Activated CD4-positive, CD25-positive, alpha-beta regulatory T cell treated with anti-CD3 and anti-CD28 coated beads, Interleukin-2, amount 50 U/mL, for 24 hours (primary cell): ENCODE data around the gene MRPL17.
"Not testable (repeated sequence)": the region's sequence is repeated elsewhere in the genome, so short reads cannot be mapped to it uniquely, and the experiment has no call there.

Experiments
- ATAC-seq, 2 donors: fragments of 150-1000 bp; cut with Tn5 transposase; one replicate each; pipeline ENCODE4 v1.10.0; 2021; ENCODE audit warnings: mild to moderate bottlenecking in 1 of 2, moderate library complexity in 1 of 2

The MRPL17 gene

DNA sequence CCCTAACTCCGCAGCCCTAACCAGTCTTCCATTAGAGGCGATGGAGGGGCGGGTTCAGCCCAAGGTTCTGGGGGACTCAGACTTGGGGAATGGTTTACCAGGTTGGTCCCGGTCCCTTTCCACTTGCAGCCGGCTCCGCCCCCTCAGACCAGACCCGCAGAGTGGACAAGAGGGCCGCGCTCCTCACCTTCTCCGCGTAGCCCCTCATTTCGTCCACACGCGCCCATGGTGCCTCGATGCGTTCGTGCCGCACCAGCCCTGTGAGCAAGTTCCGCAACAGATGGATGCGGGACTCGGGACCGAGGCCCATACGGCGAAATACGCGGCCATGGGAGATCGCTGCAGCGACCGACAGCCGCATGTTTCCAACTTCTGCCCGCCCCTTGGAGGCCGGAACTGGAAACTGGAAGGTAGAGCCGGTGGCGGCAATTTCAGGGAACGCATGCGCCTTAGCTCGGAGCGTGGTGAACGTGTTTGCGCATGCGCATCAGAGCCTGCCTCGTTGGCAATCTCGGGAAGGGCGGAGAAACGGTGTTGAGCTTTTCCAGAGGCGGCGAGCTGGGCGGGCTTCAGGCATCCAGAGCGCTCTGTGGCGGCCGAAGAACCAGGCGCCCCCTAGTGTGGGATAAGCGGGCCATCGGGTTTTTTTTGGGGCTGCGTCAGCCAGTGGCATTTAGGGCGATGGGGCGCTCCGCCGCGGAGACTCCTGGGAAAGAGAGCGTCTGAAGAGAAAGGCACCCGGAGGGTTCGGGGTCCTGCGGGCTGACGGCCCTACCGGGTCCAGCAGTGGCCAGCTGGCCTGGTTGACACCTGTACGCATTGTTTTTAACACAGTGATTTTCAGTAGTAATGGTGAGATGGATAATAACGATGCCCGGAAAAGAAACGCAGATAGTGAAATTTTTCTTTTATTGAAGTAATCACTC, at the start of gene MRPL17:
TSS of gene MRPL17 (minus strand) at position 405 of the 926 bp plus-strand sequence. CDS start at position 361, 44 bp downstream.
- peak; percentile 95 to 98 for ATAC-seq

DNA sequence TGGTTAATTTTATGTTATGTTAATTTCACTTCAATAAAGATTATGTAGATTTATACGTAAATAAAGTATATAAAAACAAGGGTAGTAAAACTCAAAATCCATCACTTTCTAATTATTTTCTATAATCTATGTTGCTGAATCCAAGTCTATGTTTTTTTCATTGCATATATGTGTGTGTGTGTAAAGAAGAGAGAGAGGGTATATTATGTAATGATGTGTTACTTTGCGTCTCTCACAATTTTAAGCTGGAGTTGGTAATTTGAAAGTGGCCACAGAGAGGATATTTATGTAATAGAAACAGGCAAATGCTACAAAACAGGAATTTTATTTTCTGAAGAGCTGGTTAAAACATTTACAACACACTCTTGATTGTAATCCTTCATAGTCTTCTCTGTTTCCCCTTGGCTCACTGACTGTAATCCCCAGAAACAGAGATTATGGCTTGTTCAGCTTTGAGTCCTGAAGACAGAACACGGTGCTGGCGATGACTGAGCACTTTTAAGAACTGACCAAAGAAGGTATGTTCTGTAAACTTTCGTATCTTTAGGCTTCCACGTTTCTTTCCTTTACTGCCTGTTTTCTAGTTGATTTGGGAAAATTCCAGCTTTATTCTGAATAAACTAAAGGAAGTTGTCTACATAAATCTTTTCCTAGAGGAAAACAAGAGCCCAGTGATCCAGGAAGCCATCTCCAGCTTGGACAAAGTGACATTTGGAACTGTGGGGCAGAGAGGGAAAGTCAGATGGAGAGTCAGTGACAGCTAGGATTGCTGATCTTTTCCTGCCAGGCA, 45.0 kb upstream of the MRPL17 start:
- no peak for ATAC-seq

DNA sequence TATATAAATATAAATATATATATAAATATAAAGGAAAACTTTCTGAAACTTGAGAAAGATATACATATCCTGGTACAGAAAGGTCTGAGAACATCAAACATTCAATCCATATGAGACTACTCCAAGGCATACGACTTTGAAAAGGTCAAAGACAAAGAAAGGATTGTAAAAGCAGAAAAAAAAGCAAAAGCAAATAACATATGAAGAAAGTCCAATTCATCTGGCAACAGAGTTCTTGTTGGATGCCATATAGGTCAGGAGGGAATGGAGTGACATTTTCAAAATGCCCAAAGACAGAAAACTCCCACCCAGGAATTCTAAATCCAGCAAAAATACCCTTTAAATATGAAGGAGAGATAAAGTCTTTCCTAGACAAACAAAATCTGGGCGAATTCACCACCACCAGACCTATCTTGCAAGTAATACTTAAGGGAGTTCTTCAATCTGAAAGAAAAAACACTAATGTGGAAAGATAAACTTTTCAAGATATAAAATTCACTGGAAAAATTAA, 42.3 kb upstream of the MRPL17 start:
- ATAC-seq, result no peak

DNA sequence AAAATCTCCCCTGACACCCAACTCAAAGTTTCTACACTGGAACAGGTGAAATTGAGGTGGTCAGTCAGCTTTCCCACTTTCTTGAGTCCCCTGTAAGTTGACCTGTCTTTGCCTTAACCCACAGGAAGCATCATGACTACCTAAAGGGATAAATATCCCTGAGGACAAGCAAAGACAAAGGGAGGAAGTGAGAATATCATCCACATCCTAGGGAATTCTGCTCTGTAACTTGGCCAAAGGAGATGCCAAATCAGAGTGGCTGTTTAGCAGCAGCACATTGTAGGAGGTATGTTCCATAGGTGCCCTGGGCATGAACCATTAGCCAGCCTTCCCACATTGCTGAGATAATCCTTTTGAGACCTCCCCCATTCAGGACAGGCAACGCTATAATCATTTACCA, 40.9 kb upstream of the MRPL17 start:
- ATAC-seq, result no peak

DNA sequence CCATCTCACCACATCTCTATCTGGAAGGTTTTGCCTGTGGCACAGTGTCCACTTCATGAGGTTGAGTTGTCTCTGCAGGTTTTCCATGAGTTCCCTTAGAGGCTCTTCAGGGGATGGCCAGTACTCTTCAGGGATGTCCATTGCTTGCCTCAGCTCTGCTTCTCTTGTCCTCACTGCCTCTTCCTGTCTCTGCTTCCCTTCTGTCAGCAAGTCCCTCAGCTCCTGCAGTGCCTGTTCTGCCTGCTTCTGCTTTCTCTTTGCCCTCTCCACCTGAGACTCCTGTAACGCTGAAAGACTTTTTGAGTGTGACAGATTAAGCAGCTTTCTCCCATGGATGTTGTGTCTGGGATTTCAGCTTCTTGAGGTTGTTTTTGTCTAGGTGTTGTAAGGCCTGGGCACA, 38.2 kb upstream of the MRPL17 start:
- no peak for ATAC-seq

DNA sequence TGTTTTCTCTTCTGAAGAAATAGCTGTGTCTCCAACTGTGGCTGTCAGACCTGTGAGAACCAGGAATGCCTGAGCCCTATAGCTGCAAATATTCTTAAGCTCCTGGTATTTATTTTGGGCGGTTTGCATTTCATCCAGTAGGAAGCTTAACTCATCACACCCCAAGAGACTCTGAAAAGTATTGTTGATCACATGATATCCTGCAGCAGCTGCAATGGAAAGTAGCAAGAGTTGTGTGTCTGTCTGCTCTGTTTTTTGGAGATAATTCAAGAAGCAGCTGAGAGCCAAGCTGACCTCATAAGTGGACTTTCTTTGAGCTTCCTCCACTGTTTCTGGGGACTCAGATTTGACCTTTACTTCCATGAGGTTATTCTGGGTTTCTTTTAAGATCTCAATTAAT, 36.4 kb upstream of the MRPL17 start:
- no peak for ATAC-seq

DNA sequence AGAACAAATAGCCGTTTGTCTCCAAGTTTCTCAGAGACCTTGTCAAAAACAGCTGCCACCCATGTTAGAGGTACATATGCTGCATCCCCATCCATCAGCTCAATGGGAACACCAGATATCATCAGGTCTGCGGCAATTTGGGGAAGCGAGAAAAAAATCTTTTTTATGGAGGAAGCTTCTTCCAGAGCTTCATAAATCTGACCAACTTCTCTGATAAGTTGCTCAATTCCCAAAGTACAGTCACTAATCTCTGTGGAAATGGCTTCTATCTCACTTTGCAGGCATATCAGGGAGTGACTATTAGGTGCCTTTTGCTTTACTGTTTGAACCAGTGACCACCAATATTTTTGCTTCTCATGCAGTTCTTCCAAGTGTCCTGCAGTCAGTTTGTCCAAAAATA, 34.3 kb upstream of the MRPL17 start:
- ATAC-seq, result no peak

DNA sequence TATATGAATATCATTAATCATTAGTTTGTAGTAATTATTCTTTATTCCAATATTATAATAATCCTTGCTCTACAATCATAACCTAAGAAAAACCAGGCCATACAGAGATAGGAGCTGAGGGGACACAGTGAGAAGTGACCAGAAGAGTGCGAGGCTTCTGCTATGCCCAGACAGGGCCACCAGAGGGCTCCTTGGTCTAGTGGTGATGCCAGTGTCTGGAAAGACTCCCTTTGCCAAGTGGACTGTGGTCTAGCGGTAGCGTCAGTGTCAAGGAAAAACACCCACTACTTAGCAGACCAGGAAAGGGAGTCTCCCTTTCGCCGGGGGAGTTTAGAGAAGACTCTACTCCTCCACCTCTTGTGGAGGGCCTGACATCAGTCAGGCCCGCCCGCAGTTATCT, 28.4 kb upstream of the MRPL17 start:
- ATAC-seq, result not testable (repeated sequence)

DNA sequence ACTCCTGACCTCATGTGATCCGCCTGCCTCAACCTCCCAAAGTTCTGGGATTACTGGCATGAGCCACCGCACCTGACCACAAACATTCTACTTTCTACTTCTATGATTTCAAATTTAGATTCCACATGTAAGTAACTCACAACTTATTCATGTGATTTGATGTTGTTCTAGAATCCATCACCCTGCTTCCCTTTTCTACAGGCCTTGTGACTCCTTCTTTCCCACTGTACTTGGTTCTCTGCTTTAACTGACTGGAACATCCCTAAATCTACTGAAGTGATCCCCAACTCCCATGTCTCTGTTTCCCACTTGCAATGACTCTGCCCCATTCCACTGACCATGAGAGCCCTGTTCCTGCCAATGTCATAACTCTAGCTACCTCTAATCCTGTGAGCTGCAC, 25.7 kb upstream of the MRPL17 start:
- ATAC-seq, result no peak

DNA sequence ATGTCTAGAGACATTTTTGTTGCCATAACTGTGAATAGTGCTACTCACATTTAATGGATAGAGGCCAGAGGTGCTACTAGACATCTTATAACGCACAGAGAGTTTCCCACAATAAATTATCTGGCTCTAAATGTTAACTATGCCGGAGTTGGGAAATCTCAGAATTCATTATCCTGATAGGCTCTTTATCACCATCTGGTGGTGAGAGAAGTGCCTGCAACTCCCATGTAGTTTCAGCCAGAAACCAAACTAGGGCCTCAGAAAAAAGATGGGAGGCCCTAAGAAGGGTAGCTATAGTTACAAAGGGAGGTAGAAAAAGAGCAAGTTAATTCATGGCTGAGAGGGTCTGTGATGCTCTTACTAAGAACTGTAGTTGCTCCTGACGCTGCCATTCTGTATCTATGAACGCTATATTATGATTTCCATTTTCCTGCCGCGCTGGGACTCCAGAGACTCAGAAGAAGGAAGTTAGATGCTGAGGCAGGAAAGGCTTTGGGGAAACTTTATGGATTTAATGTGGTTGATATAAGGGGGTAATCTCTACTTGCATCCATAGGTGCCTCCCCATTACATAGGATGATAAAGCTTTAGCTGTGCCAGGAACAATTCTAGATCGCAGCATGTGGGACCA, 22.9 kb upstream of the MRPL17 start:
- ATAC-seq, result peak in 1 of 2 donors; percentile 45

DNA sequence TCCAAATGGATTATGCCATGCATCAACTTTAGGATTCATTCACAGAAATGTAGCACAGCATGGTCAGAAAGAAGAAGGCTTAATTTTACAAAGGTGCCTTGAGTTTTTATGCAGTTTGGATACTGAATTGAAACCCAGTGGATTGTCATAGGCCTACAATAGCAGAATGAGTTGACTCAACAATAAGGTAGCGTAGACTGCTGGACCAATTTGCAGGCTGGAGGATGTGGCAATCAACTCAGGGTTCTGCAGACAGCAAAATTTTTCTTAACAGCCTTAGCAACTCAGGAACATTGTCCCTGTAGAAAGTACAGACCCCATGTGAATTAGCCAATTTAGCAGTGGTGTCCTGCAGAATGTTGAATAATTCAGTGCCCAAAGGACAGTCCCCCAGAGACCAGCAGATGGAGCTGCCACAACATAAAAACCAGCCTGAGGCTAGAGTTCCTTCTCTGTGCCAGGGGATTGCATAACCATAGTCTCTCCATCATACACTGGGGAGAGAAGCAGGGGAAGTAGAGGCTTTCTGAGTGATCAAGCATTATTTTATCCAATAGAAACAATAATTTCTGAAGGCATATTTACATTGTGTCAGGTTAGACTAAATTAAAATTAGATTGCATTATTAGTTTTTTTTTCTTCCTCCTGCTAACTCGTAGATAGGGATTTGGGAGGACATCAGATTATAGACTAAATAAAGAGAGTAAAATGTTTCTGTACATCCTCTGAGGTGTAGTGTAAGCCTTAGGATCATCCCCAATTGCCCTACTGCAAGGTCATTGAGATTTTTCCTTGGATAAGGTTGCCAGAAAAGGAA, 20.3 kb upstream of the MRPL17 start:
- peak; percentile 56 to 77 for ATAC-seq

DNA sequence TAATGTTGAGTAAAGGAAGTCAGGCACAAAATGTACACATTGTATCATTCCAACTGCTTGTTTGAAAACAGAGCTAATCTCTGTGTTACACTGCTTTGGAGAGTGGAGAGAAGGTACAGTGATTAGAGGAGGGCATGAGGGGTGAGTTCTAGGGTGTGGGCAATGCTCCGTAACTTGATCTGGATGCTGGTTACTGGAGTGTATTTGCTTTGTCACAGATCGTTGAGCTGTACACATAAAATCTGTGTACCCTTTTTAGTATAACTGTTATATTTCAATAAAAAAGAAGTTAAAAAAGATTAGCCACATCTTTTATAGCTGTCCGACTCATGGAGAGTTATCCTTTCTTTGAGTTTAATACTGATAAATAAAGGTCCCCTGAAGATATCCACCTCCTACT, 18.8 kb upstream of the MRPL17 start:
- ATAC-seq, result not testable (repeated sequence)

DNA sequence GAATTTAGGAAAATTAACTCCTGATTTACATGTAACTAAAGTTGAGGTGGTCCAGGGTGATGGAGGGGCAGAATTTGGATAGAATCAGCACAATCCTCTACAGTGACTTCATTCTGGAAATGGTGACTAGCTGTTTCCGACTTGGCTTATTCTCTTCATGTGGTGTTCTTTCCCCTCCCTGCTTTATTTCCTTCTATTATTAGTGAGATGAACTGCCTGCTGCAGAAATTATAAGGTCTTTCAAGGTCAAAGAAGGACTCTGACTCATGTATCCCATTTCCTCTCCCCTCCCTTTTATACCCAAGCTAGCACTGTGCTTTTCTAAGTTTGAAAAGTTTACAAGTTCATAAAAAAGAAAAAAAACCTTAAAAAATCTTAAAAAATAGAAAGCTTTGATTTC, 12.2 kb upstream of the MRPL17 start:
- peak; percentile 64 for ATAC-seq

DNA sequence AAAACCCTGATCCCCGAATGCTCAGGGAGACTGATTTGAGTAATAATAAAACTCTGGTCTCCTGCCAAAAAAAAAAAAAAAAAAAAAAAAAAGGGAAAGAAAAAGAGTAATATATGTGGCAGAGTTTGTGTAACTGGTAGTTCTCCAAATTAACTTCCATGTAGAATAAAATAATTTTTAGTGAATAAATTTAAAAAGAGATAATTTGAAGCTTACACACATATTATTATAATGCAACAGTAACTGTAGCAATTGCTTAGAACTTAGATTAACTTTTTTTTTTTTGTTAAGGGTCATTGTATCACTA, 11.0 kb upstream of the MRPL17 start:
- no peak for ATAC-seq

DNA sequence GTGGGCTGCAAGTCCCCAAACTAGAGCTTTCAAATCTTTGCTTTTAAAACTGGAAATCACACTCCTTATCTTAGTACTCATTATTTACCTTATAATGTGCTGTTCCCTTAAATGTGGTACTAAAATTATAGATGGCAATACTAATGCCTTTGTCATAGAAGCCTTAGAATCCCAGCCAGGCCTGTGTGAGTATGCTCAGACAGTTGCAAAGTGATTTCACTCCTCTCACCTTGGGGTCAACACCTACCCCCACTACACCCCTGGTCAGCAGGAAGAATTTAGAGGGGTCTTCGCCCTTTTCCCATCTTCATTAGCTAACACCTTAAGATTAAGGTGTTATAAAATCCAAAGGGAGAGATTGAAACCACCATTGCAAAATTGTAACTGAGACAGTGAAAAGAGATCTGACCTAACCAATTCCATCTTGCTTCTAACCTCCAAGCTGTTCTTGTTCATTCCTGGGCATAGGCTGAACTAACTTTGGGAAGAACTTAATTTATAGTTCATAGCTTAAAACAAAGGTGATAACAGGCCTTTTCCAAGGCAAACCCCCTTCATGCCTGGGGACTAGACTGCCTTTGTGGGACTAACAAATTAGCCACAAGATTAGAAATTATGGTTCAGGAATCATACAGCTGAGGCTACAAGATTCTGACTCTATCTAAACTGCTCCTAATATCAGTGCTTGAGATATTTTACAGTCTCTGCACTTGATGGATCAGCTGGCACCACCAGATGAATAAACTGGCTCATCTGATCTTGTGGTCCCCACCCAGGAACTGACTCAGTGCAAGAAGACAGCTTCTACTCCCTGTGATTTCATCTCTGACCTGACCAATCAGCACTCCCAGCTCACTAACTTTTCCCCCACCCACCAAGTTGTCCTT, 10.4 kb upstream of the MRPL17 start:
- peak; percentile 63 for ATAC-seq

DNA sequence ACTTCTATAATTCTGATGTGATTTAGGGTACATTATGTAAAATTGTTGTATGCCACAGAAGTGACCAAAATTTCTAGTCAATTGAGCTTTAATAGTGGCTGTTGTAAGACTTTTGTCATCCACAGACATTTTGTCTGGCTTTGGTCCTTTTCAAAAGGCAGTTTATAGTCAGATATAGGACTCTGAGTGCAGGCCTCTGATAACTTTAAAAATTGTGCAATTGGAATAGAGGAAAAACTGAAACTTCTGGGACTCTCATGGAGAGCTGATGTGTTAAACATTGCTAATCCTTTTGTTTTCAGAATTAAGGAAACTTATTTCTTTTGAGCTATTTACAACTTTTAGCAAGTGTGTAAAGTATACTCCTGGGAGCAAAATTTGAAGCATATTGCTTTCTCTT, 9.0 kb upstream of the MRPL17 start:
- ATAC-seq, result no peak

DNA sequence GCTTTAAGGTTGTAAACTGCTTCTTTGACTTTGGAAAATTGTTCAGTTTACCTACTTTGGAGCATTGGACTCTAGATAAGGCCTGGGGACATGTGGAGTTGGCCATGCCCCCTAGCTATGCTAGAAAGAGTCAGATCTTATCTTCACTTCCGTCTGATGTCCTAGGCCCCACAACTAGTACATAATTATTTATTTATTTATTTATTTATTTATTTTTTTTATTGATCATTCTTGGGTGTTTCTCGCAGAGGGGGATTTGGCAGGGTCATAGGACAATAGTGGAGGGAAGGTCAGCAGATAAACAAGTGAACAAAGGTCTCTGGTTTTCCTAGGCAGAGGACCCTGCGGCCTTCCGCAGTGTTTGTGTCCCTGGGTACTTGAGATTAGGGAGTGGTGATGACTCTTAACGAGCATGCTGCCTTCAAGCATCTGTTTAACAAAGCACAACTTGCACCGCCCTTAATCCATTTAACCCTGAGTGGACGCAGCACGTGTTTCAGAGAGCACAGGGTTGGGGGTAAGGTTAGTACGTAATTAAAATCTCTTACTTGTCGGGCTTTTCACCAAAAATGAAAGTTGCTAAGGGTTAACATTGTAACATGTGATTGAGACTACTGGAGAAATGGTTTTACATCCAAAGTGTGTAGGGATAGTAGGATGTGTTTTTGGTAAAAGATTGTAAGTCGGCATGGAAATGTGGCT, 7.4 kb upstream of the MRPL17 start:
- not testable (repeated sequence) for ATAC-seq

DNA sequence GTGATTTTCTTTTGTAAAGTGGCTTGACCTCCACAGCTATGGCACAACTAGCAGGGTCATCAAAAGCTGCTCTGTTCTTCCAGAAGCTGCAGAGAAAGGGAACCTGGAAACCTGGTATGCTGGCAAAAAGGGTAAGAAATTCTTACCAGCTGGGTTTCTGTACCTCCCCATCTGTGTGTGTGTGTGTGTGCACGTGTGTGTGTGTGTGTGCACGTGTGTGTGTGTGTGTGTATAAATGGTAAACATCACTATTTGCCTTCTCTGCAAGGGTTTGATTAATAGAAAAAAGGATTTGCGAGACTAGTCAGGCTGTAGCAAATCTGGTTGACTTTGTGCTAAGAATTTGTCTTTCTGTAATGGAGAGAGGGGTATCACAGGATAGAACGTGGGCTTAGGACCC, 4.7 kb upstream of the MRPL17 start:
- ATAC-seq, result no peak

DNA sequence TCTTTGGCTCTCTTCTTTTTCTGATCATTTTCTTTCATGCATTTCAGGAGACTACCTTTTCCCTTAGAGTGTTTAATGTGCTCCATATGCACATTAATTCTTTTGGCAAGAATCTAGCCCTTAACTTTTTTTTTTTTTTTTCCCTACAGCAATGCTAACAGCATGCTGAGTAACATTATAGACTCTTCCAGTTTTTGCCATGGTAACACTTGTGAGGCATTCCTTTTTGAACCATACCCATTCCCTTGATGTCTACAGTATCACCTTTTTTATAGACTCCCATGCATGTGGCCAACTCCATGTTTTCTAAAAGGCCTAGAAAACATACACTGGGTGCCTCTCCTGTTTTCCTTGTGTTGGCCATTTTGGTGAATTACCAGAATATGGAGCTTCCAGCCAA, 2.9 kb upstream of the MRPL17 start:
- no peak for ATAC-seq

DNA sequence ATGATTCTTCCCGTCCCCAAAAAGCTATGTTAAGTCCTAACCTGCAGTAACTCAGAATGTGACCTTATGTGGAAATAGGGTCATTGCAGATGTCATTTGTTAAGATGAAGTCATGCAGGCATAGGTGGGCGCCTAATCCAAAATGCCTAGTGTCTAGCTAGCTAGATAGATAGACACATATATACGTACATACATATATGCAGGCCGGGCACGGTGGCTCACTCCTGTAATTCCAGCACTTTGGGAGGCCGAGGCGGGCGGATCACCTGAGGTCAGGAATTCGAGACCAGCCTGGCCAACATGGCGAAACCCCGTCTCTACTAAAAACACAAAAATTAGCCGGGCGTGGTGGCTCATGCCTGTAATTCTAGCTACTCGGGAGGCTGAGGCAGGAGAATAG, 928 bp upstream of the MRPL17 start:
- ATAC-seq, result not testable (repeated sequence)

DNA sequence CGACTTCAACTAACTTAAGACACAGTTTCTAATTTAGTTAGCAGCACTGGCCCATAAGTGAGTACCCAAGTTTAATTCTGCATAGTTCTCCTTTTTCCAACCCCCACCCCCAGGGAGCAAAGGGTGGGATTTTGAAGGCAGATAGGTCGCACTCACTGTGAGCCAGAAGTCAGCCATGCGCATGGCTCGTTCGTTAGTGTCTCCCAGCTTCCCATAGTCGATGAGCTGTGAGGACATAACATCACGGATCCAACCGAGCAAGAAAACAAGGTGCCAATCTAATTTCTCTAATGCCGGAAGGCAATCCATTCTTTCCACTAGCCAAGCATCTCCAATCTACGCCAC, 577 bp downstream of the MRPL17 start:
- peak in 1 of 2 donors; percentile 1 for ATAC-seq
